ENCODE data around the gene THSD7A.

Gene THSD7A

DNA sequence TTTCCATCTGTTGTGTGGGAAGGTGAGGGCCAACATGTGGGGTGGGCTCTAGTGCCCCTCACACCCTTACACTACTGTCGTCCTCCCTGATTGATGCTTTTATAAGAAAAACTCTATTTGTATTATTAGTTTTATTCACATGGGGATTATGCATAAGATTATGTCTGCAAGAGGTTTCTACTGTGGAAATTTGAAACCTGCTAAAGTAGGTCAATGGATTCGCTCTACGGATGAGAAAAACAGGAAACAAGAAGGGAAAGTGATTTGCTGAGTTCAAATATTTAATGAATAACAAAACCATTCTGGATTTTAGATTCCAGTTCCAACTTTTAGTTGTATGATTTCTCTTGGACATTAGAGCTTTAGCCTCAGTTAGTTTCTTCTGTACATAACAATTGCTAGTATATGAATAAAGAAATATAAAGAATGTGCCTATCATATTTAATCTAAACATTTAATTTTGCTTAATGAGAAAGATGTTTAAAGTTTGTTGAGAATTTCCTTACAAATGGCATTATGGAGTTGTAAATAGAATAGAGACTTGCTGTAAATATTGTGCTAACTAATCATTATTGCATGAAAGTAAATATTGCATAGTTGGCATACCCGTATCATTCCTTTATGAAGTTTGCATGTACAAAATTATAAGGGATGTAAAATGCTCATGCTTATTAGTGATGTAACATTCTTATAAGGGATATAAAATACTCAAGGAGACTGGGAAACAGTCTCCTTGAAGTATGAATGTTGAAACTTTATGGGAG lies 193.8 kb downstream of the THSD7A start:
- Histone ChIP-seq H3K4me3 (ENCODE audit: low read depth, low read length) (no peak overlapping the region), H3K9me3 (ENCODE audit: control insufficient read depth, insufficient read depth, low read depth, low read length) (no peaks in the 10 kb centered on the region), H3K27ac (ENCODE audit: low read depth, low read length) (no peak overlapping the region), H3K27me3 (ENCODE audit: control insufficient read depth, insufficient read depth, low read length) (no peaks in the 10 kb centered on the region), H3K36me3 (ENCODE audit: control insufficient read depth, insufficient read depth, low read length) (no peaks in the 10 kb centered on the region), H3K9ac (ENCODE audit: low read length) (no peak overlapping the region), H3K4me1 (ENCODE audit: control insufficient read depth, insufficient read depth, low read length) (no peaks in the 10 kb centered on the region)

DNA sequence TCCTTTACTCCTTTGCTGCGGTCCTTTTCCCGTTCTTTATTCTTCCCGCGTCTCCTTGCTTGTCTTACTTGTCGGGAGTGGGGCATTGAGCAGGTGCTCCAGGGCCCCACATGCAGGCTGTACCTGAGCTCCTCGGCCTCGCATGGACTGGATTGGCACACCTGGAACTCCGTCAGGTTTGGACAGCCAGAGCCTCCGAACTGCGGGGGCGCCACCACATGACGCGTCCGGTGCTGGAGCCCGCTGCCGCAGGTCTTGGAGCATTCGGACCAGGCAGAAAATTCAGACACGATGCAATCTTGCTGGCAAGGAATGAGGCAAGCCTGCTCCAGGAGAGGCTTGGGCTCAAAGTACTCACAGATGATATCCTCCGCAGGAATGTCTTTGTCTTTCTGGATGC lies 195.7 kb downstream of the THSD7A start:
- no peak overlapping the region for H3K4me3 ChIP-seq (ENCODE audit: low read depth, low read length)
- no peak overlapping the region for H3K9ac ChIP-seq (ENCODE audit: low read length)
- H3K27me3 ChIP-seq (ENCODE audit: control insufficient read depth, insufficient read depth, low read length), result no peaks in the 10 kb centered on the region
- H3K36me3 ChIP-seq (ENCODE audit: control insufficient read depth, insufficient read depth, low read length), result no peaks in the 10 kb centered on the region
- no peaks in the 10 kb centered on the region for H3K4me1 ChIP-seq (ENCODE audit: control insufficient read depth, insufficient read depth, low read length)
- no peaks in the 10 kb centered on the region for H3K9me3 ChIP-seq (ENCODE audit: control insufficient read depth, insufficient read depth, low read depth, low read length)
- H3K27ac ChIP-seq (ENCODE audit: low read depth, low read length), result no peak overlapping the region

DNA sequence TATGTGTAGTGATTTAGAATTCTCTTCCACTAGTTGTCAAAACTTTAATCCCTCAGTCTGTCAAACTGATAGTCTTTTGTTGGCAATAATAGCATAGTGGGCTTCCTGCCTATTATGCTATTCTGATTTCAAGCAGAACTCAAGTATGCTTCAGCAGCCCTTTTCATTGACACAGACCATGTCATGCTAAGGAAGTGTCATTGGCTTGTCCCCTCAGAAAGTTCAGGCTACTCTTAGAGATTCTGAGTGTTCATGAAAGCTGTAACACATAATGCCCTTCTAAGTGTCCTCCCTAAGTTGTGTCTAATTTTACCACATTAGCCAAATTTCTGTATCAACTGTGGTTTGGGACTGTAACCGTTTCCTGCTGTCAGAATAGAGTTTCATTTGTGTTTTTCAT lies 198.7 kb downstream of the THSD7A start:
- H3K36me3 ChIP-seq (ENCODE audit: control insufficient read depth, insufficient read depth, low read length), result no peaks in the 10 kb centered on the region
- H3K4me3 ChIP-seq (ENCODE audit: low read depth, low read length), result no peak overlapping the region
- H3K27me3 ChIP-seq (ENCODE audit: control insufficient read depth, insufficient read depth, low read length), result no peaks in the 10 kb centered on the region
- no peak overlapping the region for H3K27ac ChIP-seq (ENCODE audit: low read depth, low read length)
- H3K9ac ChIP-seq (ENCODE audit: low read length), result no peak overlapping the region
- no peaks in the 10 kb centered on the region for H3K9me3 ChIP-seq (ENCODE audit: control insufficient read depth, insufficient read depth, low read depth, low read length)
- H3K4me1 ChIP-seq (ENCODE audit: control insufficient read depth, insufficient read depth, low read length), result no peaks in the 10 kb centered on the region

DNA sequence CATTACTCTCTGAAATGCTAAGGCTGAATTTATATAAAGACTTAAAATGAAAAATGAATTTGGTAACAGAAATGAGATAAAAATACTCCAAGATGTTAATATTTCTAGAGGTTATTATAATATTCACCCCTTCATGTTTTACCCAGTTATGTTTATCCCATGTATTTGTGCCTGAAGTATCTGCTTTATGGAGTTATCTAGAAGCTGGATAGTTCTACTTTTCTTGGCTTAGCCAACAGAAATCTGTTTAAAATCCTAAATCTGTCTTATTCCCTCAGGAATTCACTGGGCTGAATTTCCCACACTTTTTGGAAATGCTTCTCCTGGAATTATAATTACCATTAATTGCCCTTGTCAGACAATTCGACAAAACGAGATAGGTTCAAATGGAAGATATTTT lies 201.6 kb downstream of the THSD7A start:
- Histone ChIP-seq H3K9ac (ENCODE audit: low read length) (no peak overlapping the region), H3K4me3 (ENCODE audit: low read depth, low read length) (no peak overlapping the region), H3K27ac (ENCODE audit: low read depth, low read length) (no peak overlapping the region), H3K9me3 (ENCODE audit: control insufficient read depth, insufficient read depth, low read depth, low read length) (no peaks in the 10 kb centered on the region), H3K36me3 (ENCODE audit: control insufficient read depth, insufficient read depth, low read length) (no peaks in the 10 kb centered on the region), H3K4me1 (ENCODE audit: control insufficient read depth, insufficient read depth, low read length) (peaks cover 4% of the 10 kb centered on the region; the same call in 1 of the 2 replicates), H3K27me3 (ENCODE audit: control insufficient read depth, insufficient read depth, low read length) (no peaks in the 10 kb centered on the region)

DNA sequence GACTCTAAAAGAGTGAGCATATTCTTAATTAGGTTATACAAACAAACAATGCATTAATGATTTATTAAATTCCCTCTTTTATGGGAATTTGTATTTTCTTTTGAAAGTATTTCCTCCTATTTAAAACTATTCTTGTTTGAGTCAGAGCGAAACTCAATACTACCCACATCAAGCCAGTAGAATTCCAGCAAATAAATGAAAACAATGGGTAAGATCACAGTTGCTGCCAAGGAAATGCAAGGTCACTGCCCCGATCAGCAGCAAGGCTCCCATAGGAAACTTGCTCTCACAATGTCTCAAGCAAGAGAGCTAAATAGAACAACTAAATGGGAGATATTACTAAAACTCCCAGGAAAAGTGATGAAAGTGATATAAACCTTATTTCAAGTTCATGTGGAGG lies 206.3 kb downstream of the THSD7A start:
- Histone ChIP-seq H3K27me3 (ENCODE audit: control insufficient read depth, insufficient read depth, low read length) (no peaks in the 10 kb centered on the region), H3K9ac (ENCODE audit: low read length) (no peak overlapping the region), H3K4me1 (ENCODE audit: control insufficient read depth, insufficient read depth, low read length) (peaks cover 8% of the 10 kb centered on the region), H3K36me3 (ENCODE audit: control insufficient read depth, insufficient read depth, low read length) (no peaks in the 10 kb centered on the region), H3K4me3 (ENCODE audit: low read depth, low read length) (no peak overlapping the region), H3K9me3 (ENCODE audit: control insufficient read depth, insufficient read depth, low read depth, low read length) (no peaks in the 10 kb centered on the region), H3K27ac (ENCODE audit: low read depth, low read length) (no peak overlapping the region)

DNA sequence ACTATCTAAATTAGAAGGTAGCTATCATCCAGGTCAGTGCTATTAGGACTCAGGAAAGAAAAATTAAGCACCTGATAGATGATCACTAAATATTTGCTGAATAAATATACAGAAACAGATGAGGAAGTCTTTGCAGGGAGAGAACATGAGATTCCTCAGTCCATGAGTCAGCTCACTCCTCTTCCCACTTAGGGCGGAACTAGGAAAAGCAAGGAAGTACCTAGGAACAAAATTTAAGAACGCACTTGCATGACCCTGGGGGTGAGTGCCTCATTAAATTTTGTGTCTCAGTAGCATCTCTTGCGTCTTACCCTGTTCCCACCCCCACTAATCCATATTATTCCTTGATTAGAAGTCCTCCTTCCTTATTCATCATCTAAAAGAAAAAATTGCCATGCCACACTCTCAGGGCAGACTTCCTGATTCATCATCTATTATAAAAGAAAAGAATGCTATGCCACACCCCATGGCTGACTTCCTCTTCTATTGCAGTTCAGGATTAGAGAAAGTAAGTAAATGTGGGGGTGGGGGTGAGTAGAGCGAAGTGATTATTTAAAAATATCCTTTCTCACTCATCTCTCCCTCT lies 208.8 kb downstream of the THSD7A start:
- Histone ChIP-seq H3K4me1 (ENCODE audit: control insufficient read depth, insufficient read depth, low read length) (peaks cover 8% of the 10 kb centered on the region), H3K9ac (ENCODE audit: low read length) (no peak overlapping the region), H3K36me3 (ENCODE audit: control insufficient read depth, insufficient read depth, low read length) (no peaks in the 10 kb centered on the region), H3K9me3 (ENCODE audit: control insufficient read depth, insufficient read depth, low read depth, low read length) (no peaks in the 10 kb centered on the region), H3K27me3 (ENCODE audit: control insufficient read depth, insufficient read depth, low read length) (no peaks in the 10 kb centered on the region), H3K4me3 (ENCODE audit: low read depth, low read length) (no peak overlapping the region), H3K27ac (ENCODE audit: low read depth, low read length) (no peak overlapping the region)

DNA sequence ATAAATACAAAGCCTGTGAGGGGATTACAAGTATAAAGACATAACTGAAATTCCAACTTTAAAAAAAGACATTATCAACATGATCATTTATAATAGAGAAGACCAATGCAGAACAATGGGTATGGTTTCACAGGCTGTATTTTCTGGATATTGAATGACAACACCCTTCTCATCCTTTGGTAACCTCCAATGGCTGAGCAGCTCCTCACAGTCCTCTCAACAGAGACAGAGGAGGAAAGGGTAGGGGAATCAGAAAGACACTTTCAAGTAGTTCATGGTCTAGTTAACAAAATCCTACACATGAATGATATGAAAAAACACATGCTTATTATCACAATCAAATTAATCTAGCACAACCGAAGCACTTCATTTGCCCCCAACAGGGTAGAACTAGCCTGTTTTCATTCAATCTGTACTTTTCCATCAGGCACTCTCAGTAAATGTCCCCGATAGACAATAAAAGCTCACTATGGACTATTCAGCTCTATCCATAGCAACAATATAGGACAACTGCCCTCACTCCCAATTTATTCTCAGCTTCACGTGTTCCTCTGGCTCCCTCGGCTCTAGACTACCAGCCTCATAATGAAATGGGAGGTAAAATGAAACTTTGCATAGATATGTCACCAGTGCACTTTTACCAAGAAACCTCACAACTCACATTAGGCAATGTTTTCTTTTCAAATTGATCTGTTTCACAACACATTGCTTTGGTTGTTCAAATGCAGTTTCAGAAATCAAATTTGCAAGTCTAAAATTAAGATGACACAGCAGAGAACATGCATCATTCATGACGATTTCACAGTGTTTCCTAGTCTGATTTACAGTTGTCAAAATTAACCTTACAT lies 211.4 kb downstream of the THSD7A start:
- Histone ChIP-seq H3K4me3 (ENCODE audit: low read depth, low read length) (no peak overlapping the region), H3K9me3 (ENCODE audit: control insufficient read depth, insufficient read depth, low read depth, low read length) (no peaks in the 10 kb centered on the region), H3K9ac (ENCODE audit: low read length) (no peak overlapping the region), H3K4me1 (ENCODE audit: control insufficient read depth, insufficient read depth, low read length) (peaks cover 4% of the 10 kb centered on the region; the same call in 1 of the 2 replicates), H3K27ac (ENCODE audit: low read depth, low read length) (no peak overlapping the region), H3K36me3 (ENCODE audit: control insufficient read depth, insufficient read depth, low read length) (no peaks in the 10 kb centered on the region), H3K27me3 (ENCODE audit: control insufficient read depth, insufficient read depth, low read length) (no peaks in the 10 kb centered on the region)

DNA sequence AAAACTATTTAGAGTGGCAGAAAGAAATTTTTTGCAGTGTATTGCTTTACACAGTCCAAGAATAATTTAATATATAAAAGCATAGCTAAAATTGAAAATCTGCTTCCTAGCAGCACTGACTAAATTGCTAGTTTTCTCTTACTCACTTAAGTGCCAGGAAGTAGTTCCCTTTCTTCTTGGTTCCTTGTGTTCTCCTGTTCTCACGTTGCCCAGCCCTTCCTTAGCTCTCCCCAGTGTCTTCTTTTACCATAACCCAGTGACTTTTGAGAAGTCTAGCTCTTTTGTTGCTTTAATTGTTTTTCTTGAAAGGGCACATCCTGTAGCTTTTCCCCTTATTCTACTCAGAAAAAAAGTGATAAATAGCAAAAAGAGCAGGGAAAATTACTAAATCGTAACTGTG lies 215.5 kb downstream of the THSD7A start:
- no peak overlapping the region for H3K27ac ChIP-seq (ENCODE audit: low read depth, low read length)
- peaks cover 9% of the 10 kb centered on the region; the same call in 1 of the 2 replicates for H3K4me1 ChIP-seq (ENCODE audit: control insufficient read depth, insufficient read depth, low read length)
- no peak overlapping the region for H3K9ac ChIP-seq (ENCODE audit: low read length)
- H3K36me3 ChIP-seq (ENCODE audit: control insufficient read depth, insufficient read depth, low read length), result no peaks in the 10 kb centered on the region
- H3K9me3 ChIP-seq (ENCODE audit: control insufficient read depth, insufficient read depth, low read depth, low read length), result no peaks in the 10 kb centered on the region
- H3K4me3 ChIP-seq (ENCODE audit: low read depth, low read length), result no peak overlapping the region
- no peaks in the 10 kb centered on the region for H3K27me3 ChIP-seq (ENCODE audit: control insufficient read depth, insufficient read depth, low read length)

DNA sequence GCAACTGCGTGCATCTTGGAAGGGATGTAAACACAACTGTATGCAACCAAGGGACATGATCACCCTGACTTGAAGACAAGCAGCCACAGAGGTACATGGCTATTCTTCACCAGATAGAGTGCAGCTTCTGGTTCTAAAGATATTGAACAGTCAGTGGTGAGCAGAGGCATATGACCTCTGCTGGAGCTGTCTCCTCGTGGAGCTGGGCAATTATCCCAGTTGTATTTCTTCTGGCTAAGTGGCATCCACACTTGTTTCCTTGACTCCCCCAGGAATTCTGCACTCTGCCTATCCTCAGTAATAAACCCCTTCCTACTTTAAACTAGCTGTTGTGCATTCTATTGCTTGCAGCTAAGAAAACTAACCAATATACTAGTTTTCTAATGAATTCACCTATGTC lies 216.8 kb downstream of the THSD7A start:
- Histone ChIP-seq H3K27ac (ENCODE audit: low read depth, low read length) (no peak overlapping the region), H3K27me3 (ENCODE audit: control insufficient read depth, insufficient read depth, low read length) (no peaks in the 10 kb centered on the region), H3K9ac (ENCODE audit: low read length) (no peak overlapping the region), H3K4me3 (ENCODE audit: low read depth, low read length) (no peak overlapping the region), H3K36me3 (ENCODE audit: control insufficient read depth, insufficient read depth, low read length) (no peaks in the 10 kb centered on the region), H3K4me1 (ENCODE audit: control insufficient read depth, insufficient read depth, low read length) (peaks cover 9% of the 10 kb centered on the region; the same call in 1 of the 2 replicates), H3K9me3 (ENCODE audit: control insufficient read depth, insufficient read depth, low read depth, low read length) (no peaks in the 10 kb centered on the region)

DNA sequence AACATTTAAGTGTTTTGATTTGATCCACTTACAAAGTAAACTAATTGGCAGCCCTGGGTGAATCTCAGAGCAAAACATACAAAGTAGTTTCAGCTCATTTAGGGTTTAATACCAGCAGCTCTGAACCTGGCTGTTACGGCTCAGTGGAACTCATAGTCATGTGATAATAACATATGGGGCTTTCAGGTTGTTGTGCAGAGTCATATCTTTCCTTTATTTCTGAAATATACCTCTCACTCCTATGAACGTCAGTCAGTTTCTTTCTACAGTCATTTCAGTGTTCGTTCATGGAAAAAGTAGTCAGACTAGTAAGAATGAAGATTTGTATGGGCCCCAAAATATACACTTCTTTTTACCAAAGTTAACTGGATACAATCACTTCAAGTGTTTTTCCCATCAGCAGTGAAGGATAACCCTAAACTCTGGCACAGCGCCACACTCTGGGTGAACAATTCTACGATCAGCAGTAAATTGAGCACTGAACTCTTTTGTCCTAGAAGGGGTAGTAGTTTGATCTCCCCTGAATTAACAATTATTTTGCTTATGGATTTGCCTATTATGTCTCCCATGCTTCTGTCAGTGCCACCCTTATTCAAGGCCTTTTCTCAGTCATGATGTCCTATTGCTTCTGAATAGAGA lies 218.6 kb downstream of the THSD7A start:
- H3K4me3 ChIP-seq (ENCODE audit: low read depth, low read length), result no peak overlapping the region

More for the DNA sequence above, 218.6 kb downstream of the THSD7A start:
- H3K4me1 ChIP-seq (ENCODE audit: control insufficient read depth, insufficient read depth, low read length), result peaks cover 13% of the 10 kb centered on the region; the same call in 1 of the 2 replicates
- no peak overlapping the region for H3K27ac ChIP-seq (ENCODE audit: low read depth, low read length)
- H3K36me3 ChIP-seq (ENCODE audit: control insufficient read depth, insufficient read depth, low read length), result no peaks in the 10 kb centered on the region
- no peaks in the 10 kb centered on the region for H3K27me3 ChIP-seq (ENCODE audit: control insufficient read depth, insufficient read depth, low read length)
- no peaks in the 10 kb centered on the region for H3K9me3 ChIP-seq (ENCODE audit: control insufficient read depth, insufficient read depth, low read depth, low read length)
- no peak overlapping the region for H3K9ac ChIP-seq (ENCODE audit: low read length)
